GM21786 (cell line): ENCODE measurements around the gene CDYL2.

Source experiments
- ATAC-seq: cut with Tn5 transposase; IDR thresholded peaks from one replicate; pipeline ENCODE4 v1.9.1; 2021; ENCODE audit not compliant: unreplicated experiment

The CDYL2 gene

DNA sequence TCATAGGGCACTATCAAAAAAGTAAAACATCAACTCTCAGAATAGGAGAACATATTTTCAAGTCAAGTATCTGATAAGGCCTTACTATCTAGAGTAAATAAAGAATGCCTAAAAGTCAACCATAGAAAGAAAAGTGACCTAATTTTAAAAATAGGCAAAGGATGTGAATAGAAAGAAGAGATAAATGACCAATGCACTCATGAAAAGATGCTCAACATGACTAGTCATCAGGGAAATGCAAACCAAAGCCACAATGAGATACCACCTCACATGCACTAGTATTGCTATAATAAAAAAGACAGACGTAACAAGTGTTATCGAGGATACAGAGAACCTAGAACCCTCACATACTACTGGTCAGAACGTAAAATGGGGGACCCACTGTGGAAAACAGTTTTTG, 172.8 kb downstream of the CDYL2 start:
- no peak for ATAC-seq

- ATAC-seq: no peak
Observed at GRCh38 chr16:80628254-80628653, 176.1 kb downstream of the CDYL2 start.

GRCh38 chr16:80627108-80627507, 177.3 kb downstream of the CDYL2 start:
- peak; percentile 96 for ATAC-seq

DNA sequence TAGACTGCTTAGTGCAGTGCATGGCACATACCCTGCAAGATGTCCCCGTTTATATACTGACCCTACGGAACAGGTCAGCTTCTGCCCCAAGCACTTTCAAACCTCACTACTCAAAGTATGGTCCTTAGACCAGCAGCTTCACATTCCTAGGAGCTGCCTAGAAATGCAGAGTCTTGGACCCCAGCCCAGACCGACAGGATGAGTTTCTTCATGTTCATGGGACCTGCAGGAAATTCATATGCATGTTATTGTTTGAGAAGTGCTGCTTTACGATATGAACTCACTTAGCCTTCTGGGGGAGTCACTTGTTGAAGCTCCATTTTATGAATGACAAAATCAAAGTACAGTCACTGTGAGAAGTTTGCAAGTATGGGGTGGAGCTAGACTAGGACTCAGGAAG, 181.0 kb downstream of the CDYL2 start:
- no peak for ATAC-seq

- no peak for ATAC-seq
Observed at GRCh38 chr16:80622007-80622406, 182.4 kb downstream of the CDYL2 start.

DNA sequence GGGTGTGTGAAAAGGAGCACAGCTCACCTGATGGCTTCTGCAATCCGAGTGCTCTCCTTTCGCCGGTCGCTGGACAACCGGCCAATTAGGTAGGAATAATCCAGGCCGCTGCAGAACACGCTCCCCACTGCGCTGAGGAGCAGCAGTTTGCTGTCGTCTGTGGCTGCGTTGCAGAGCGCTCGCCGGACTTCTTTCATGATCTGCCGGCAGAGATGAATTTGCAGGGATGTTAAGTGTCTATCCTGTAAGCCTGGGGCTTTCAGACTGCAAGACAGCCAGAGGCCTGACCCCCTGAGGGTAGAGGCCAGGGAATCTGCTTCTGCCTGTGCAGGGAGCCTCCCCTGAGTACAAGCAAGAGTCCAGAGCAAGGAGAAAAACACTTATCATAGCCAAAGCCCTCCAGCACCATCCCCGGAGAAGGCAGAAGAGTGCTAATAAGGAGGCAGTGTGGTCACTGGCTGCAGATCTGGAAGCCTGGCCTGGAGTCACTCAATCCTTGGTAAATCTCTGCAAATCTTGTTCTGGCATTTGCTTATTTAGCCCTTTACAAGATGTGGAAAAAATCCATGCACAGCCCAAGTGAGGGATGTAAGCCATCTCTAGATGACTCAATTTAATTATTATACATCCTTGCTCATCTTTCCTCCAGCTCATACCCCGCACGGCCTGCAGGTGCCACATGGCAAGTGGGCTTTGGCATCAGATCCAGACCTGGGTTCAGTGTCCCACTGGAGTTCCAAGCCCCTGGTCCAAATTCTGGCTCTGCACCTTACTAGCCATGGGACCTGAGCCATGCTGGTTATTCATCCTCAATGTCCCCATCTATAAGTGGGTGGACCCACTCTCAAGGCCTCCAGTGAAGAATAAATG, 183.4 kb downstream of the CDYL2 start:
- no peak for ATAC-seq

DNA sequence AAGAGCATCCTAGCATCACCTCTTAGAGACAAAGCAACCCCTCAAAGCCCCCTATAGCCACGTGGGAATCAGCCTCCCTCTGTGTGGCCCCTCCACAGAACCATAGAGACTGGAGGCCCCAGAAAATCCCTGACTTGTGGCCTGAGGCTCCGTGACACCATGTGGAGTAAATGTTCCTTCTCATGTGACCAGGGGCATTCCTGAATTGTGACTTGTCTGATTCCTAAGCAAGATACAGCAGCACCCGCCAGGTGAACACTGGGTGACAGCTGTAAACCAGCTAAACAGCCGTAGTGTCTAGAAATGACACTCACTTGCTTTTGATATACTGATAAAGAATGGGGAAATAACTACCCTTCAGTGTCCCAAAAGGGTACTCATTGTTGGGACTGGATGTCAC, 184.6 kb downstream of the CDYL2 start:
- ATAC-seq: no peak

GRCh38 chr16:80618862-80619648, 185.3 kb downstream of the CDYL2 start:
- ATAC-seq: no peak

DNA sequence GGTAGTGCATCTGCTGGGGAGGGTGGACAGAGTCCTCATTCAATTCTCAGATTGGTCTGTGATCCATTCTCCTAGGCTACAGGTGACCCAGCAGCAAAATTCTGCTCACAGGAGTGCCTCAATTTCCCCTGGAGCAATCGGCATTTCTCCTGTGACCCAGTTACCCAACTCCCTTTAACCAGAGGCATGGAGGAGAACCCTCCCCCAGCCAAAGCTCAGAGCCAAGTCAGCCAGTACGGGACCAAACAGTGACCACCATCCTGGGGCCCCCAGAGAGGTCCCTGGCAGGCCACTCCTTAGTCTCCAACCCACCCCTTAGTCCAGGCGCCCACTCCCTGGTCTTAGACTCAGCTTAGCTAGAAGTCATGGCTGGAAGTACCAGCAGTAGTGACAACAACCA, 188.0 kb downstream of the CDYL2 start:
- ATAC-seq: no peak

DNA sequence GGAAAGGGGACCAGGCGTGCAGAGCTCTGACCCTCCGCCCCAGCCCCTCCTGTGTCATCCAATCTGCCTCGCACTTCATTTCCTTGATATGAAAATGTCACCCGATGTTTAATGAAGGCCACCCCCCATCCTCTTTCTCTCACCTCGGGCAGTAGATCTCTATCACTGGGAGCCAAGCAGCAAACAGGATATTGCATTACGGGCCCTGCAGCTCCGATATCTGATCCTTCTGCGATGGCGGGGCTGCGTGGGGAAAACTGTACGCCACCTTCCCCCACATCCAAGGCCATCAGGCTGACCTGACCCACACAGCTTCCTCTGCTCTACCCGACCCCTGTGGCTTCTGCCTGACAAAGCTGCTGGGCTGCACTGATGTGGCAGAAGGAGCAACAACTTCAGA, 188.7 kb downstream of the CDYL2 start:
- no peak for ATAC-seq

GRCh38 chr16:80614908-80615671, 189.3 kb downstream of the CDYL2 start:
- no peak for ATAC-seq

GRCh38 chr16:80612461-80613017, 191.9 kb downstream of the CDYL2 start:
- no peak for ATAC-seq

DNA sequence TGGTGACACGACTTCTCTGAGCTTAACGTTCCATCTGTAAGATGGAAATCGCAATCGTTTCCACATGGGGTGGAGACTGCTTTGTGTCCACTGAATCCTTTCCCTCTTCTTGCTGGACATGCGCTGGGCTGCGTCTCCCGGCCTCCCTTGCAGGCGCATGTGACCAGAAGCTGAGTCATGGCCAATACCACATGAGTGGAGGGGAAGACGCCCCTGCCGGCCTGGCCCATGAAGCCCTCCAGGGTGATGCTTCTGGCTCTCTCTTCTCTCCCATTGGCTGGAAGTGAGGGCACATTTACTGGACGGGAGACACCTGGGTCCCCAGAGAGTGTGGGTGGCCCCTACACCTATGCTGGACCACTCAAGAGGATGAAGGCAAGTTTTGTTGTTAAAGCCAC, 192.5 kb downstream of the CDYL2 start:
- no peak for ATAC-seq

- ATAC-seq: no peak
Observed at GRCh38 chr16:80611171-80611929, 193.0 kb downstream of the CDYL2 start.

DNA sequence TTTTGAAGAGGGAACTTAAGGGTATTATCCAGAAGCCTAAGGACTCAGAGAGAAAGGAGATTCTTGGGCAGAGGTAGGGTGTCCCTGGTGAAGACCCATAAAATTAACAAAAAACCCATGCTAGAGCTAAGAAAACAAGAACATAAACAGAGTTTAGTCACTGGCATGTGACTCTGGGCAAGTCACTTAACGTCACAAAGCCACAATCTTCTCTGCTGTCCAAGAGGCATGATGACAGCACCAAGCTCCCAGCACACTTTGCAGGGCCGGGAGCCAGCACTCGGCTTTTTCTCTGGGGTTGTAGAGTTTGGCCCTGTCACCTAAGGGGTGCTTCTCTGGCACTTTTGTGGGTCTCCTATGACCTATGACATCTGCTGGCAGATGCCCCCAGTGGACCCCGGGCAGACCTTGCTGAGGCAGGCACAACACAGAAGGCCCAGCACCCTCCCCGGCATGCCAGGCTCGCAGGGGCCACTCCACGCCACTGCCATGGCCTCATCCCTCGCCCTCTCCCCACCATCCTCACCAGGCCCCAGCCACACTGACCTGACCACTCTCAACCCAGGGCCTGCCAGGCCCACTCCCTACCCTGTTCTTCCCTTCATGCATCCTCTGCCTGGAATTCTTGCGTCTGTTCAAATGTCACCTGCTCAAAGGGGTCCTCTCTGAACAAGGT, 193.8 kb downstream of the CDYL2 start:
- no peak for ATAC-seq

- ATAC-seq: no peak
Observed at GRCh38 chr16:80608946-80609345, 195.5 kb downstream of the CDYL2 start.

GRCh38 chr16:80607204-80607603, 197.2 kb downstream of the CDYL2 start:
- ATAC-seq: no peak

- ATAC-seq: no peak
Observed at GRCh38 chr16:80606221-80606766, 198.1 kb downstream of the CDYL2 start.

- ATAC-seq: no peak
Observed at GRCh38 chr16:80604600-80605355, 199.6 kb downstream of the CDYL2 start.
